Left colon (tissue), 2 donors: ENCODE data around the gene ZFP14. TPM values are rescaled to one million over a fixed set of nuclear protein-coding genes. Genes with fewer than 3 reads are reported as not detected.
A peak's percentile ranks its signal among the peaks of the same experiment; 100 is the strongest.

ENCODE experiments used
- ATAC-seq: fragments of 200-7000 bp; cut with Tn5 transposase; one replicate; pipeline ENCODE4 v1.9.1; 2020; ENCODE audit warnings: mild to moderate bottlenecking, moderate library complexity
- DNase-seq, 2 donors: peaks; one replicate each; pipeline ENCODE4 v3.0.0-alpha.2; 2020
- intact Hi-C, 2 donors: fragments of 100-400 bp; cut with DNase I in 1 of 2; cut with micrococcal nuclease in 1 of 2; formaldehyde crosslinking; loops; one replicate each; pipeline versions ENCODE4 v1.11.2 to v1.14.0; 2022; cut with DNase I, micrococcal nuclease
- long read RNA-seq: library from polyadenylated mRNA; unstranded; transcript quantifications from one replicate; pipeline ENCODE4 v2.0.0, GENCODE V29; 2021
- total RNA-seq, 2 donors: library from RNA; stranded (reverse); fragmentation: NEBNext Ultra II Directional; extraction: Animal tissue kit (Norgen Biotek cat#: 25700); gene quantifications; one replicate each; pipeline ENCODE4 v1.2.1, GENCODE V29; 2021
- donor health status: DM: no; HTN: no; CAD: no.
- donor health status: DM: yes; HTN: yes; CAD: no.

Gene ZFP14
- 1 to 10 TPM; 3.7 to 4.0 TPM for total RNA-seq
- long read RNA-seq, partial matches to known transcripts = 0 of 1 reads
- long read RNA-seq, other reads (novel, unspliced or antisense) = 1 of 1 reads

DNA sequence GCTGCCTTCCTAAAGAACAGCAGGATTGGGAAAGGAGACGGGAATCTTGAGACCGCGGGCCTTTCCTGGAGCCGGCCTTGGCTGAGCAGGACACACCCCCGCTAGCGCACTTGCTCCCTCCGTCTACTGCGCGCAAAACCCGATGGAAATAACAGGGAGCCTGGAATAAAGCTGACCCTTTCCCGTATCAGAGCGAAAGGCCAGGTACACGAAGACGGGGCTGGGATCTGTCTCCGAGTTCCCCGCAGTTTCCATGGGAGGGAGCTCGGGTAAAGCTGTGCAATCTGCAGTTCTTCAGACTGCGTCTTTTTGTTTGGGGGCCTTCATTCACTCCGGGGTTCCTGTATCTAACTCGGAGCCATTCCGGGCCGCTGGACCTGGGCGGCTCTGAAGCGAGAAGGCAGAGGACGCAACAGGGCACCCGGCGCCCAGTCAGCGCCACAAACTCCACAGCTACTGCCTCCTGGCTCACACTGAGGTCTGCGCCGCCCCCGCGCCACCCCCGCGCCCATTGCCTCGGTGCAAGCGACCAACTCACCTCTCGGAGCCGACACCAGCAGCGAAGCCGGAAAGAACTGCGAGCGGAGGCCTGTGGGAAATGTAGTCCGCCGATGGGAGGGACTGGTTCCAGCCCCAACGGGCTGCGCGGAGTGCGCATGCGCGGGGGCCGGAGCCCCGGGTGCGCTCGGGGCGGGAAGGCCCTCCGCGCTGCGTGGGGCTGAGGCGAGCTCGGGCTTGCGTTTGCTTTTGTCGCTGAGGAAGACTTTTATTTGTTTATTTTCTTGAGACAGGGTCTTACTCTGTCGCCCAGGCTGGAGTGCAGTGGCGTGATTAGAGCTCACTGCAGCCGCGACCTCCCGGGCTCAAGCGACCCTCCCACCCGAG lies at the start of gene ZFP14:
TSS of gene ZFP14 (minus strand) at position 577 of the 885 bp plus-strand sequence. CDS start 11,309 bp downstream, outside the sequence.
- ATAC-seq = peak; percentile 99
- intact Hi-C loops = no loop called here

DNA sequence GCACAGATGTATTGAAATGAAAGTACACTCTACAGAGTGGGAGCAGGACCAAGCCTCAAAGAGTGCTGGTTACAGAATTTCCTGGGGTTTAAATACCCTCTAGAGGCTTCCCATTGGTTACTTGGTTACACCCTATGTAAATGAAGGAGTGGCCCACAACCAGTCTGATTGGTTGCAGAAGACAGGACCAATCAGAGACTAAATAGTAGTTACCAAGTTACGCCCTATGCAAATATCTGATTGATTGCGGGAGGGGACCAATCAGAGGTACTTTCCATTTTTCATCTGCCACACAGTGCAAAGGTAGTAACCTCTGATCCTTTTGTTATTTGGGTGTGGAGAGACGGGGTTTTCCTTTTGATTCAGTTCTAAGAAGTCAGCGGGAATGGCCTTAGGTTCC lies 44.9 kb upstream of the ZFP14 start:
- intact Hi-C loops = no loop called here
- no peak for ATAC-seq
- DNase-seq = no peak

More for the DNA sequence above, at the start of gene ZFP14:
- peak; percentile 94 to 95 for DNase-seq

DNA sequence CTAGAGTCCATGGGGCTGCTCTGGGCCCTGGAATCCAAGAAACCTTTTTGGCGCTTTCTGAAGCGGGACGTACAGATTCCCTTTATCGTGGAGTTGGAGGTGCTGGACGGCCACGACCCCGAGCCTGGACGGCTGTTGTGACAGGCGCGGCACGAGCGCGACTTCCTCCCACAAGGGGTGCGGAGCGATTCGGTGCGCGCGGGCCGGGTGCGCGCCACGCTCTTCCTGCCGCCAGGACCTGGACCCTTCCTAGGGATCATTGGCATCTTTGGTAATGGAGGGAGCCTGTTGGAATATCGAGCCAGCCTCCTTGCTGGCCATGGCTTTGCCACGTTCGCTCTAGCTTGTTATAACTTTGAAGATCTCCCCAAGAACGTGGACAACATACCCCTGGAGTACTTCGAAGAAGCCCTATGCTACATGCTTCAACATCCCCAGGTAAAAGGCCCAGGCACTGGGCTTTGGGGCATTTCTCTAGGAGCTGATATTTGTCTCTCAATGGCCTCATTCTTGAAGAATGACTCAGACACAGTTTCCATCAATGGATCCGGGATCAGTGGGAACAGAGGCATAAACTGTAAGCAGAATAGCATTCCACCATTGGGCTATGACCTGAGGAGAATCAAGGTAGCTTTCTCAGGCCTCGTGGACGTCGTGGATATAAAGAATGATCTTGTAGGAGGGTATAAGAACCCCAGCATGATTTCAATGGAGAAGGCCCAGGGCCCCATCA lies 42.9 kb upstream of the ZFP14 start:
- ATAC-seq = no peak
- intact Hi-C loops = no loop called here
- DNase-seq = no peak

DNA sequence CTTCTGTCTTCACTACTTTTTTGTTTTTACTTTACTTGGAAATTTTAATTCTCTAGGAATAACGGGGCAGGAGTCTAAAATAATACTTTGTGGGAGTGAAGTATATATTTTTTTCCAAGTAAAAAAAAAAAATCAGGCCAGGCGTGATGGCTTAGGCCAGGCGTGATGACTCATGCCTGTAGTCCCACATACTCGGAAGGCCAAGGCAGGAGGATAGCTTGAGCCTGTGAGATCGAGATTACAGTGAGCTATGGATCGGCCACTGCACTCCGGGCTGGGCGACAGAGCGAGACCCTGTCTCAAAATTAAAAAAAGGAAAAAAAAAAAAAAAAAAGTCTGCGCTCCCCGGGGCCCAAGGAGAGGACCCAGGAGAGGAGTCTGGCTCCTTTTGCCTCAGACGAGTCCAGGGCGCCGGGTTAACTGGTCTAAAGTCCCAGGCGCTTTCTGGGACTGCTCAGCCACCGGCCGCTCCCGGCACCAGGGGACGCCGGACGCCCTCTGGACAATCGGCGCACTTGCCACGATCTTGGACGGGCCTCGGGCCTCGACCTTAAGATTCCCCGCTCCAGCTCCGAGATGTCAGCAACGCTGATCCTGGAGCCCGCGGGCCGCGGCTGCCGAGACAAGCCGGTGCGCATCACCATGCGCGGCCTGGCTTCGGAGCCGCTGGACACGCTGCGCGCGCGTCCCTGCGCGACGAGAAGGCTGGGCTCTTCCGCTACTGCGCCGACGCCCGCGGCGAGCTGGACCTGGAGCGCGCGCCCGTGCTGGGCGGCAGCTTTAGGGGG lies 42.2 kb upstream of the ZFP14 start:
- no peak for DNase-seq
- intact Hi-C loops = no loop called here
- ATAC-seq = no peak

DNA sequence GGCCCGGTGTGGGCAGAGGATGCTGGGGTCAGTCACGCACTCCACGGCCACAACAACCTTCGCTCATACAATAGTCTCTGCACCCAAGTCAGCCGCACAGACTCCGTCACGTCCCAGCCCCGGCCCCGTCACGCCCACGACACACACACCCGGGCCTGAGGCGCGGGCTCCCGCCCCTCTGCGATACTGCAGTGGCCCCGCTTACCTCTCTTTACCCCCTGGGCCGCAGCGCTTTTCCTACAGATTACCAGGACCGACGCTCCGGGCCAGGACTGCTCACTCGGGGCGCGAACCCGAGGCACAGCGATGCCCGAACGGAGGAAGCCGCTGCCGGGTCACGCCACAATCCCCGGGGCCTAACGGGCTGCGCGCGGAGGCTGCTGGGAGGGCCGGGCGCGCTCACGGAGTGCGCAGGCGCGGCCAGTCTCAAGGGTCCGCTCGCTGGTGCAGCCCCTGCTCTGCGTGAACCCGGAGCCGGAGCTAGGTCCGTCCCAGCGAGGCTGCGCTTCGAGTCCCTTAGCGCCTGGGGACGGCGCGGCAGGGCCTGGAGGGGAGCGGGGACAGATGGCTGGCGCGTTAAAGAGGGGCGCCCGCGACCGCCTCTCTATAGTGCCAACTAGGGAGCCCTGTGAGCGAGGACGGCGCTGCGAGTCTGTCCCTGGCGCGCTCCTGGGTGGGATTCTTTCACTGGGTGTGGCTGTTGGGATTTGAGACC lies 39.4 kb upstream of the ZFP14 start, which contains the start of gene ZFP82:
TSS of gene ZFP82 (minus strand) at position 358 of the 715 bp plus-strand sequence. CDS start 8,855 bp downstream, outside the sequence.
- peak; percentile 68 to 75 for DNase-seq
- intact Hi-C loops = no loop called here
- peak; percentile 98 for ATAC-seq

DNA sequence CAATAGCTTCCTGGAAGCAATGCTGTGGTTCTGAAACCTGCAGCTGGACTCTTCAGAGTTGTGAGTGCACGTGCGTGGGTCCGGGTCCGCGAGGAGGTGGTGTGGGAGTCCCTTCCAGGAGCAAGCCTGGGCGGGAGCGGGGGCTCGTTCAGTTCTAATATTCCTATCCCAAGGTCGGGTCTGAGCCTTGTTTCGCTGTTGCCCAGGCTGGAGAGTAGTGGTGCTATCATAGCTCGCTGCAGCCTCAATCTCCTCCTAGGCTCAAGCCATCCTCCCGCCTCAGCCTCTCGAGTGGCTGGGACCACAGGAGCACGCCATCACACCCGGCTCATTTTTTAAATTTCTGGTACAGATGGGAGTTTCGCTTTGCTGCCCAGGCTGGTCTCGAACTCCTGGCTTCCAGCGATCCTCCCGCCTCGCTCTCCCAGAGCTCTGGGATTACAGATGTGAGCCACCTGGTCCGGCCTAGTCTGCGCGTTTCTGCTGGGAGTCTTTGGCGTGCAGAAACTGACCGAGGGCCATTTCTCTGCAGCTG lies 38.8 kb upstream of the ZFP14 start:
- DNase-seq = no peak
- ATAC-seq = no peak
- intact Hi-C loops = no loop called here

DNA sequence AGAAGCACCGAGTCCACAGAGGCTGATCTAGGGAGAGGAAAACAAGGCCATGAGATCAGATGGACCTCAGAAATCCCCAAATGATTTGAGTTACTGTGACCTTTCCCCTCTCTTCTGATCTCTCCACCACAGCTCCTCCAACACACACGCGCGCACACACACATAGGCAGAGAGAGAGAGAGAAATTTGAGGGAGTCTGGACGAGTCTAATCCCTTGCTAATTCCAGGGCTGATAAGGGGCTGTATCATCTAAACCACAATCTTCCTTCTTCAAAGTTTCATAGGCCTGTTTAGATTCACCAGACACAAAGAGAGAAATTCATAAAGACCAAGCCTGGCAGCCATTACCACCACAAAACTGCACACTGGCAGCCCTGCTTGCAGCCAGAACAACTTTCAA lies 30.8 kb upstream of the ZFP14 start:
- ATAC-seq = no peak
- no peak for DNase-seq
- intact Hi-C loops = no loop called here

DNA sequence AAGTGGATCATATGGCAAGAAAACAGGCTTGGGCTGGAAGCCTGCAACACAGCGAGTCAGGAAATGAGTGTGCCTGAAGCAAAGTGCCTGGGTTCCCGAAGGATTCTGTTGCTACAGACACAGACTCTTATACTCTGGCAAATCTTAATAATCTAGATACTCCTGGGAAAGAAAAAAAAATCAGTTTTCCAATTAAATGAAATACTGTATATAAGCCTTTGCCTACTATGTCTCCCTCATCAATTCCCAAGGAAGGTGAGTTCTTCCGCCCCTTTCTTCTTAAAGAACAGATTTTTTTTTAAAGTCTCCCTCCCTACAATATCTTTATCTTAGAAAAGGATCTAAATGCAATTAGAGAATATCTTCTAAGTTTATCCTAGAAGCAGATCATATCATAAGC lies 29.1 kb upstream of the ZFP14 start:
- intact Hi-C loops = no loop called here
- no peak for ATAC-seq
- no peak for DNase-seq

DNA sequence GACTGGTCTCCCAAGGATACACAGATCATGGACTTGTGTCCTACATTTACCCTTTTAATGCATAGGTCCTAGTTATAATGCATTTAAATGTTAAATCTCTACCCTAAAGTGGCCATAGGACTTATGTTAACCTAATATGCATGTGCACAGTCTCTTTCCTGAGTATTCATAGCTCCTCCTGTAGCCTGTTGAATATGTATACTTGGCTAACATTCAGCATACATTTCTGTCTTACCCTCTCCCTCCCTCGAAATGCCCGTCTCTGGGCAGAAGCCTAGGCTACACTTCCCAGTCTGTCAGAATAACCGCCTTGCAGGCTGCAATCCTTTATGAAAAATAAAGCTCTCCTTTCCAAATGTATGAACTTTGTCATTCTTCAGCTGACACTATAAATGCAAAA lies 25.5 kb upstream of the ZFP14 start:
- ATAC-seq = no peak
- intact Hi-C loops = no loop called here
- no peak for DNase-seq

DNA sequence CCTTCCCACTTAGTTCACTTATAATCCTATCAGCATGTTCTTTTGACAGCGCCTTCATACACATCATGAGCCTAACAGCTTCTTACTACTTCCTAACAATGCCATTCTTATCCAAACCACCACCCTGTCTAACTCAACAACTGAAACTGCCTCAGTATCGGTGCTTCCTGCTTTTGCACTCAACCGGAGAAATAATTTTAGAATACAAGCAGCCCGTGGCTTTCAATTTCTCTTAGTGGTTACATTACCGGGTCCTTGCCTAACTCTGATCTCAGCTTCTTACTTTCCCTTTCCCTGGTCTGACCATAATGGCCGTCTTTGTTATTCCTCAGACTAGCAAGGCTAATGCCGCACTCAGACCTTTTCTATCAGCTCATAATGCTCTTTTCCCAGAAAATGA lies 22.5 kb upstream of the ZFP14 start:
- DNase-seq (no peak), ATAC-seq (no peak)
- intact Hi-C loops = no loop called here

DNA sequence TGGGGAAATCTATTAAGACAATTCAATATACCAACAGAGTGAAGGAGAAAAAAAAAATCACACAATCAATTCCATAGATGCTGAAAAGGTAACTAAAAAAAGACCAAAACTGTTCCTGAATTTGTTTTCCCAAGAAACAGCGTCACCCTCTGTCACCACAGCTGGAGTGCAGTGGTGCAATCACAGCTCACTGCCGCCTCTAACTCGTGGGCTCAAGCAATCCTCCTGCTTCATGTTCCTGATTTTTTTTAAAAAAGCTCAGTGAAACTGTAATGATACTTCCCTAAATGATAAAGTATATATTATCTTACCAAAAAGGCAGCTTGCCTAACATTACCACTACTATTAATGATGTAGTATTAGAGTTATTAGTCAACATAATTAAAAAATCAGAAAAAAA lies 19.6 kb upstream of the ZFP14 start:
- intact Hi-C loops = no loop called here
- ATAC-seq (no peak), DNase-seq (no peak)

DNA sequence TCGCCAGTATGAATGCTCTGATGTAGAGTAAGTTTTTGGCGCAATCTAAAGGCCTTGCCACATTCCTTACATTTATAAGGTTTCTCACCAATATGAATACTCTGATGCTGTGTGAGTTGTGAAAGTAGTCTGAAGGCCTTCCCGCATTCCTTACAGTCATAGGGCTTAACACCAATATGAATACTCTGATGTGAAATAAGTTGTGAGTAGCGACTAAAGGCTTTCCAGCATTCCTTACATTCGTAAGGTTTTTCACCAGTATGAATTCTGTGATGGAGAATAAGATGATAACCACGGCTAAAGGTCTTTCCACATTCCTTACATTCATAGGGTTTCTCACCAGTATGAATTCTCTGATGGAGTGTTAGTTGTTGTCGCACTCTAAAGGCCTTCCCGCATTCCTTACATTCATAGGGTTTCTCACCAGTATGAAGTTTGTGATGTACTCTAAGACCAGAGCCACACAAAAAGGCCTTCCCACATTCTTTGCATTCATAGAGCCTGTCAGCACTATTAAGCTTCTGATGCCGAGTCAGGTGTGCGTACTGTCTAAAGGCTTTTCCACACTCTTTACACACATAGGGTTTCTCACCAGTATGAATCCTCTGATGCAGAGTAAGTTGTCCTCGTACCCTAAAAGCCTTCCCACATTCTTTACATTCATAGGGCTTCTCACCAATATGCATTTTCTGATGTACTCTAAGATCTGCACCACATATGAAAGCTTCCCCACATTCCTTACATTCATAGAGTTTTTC lies 14.1 kb upstream of the ZFP14 start:
- no peak for DNase-seq
- no peak for ATAC-seq
- intact Hi-C loops = no loop called here

DNA sequence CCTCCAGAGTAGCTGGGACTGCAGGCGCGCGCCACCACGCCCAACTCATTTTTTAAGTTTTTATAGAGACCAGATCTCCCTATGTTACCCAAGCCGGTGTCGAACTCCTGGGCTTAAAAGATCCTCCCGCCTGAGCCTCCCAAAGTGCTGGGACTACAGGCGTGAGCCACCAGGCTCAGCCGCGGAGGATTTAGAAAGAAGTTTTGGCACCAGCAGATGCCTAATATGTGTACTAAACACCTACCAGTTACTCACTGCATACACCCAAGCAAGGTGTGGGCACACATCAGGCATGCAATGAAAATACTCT lies 464 bp upstream of the ZFP14 start:
- intact Hi-C loops = no loop called here
- DNase-seq = no peak

DNA sequence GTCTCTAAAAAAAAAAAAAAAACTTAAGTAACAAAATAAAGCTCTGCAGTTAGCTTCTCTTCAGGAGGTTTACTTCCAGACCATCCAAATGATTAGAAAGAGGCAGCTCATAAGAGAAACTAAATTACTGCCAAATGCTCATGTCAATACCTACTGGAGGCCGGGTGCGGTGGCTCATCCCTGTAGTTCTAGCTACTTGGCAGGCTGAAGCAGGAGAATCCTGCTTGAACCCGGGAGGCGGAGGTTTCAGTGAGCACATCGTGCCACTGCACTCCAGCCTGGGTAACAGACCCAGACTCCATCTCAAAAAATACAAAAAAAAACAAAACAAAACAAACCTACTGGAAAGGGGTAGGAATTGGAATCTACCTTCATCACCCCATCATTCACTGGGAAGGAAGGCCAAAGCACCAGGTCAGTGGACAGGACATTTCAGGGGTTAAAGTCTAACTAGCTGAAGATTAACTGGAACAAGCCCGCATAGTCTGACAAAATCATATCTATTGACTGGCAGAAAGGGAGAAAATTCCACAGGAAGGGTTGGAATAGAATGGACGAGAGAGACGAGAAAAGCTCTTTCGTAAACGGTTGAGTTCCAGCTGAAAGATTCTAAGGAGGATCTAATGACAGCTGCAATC lies 1.3 kb downstream of the ZFP14 start:
- intact Hi-C loops = no loop called here
- no peak for DNase-seq
- no peak for ATAC-seq

More for the DNA sequence above, 464 bp upstream of the ZFP14 start:
- no peak for ATAC-seq

DNA sequence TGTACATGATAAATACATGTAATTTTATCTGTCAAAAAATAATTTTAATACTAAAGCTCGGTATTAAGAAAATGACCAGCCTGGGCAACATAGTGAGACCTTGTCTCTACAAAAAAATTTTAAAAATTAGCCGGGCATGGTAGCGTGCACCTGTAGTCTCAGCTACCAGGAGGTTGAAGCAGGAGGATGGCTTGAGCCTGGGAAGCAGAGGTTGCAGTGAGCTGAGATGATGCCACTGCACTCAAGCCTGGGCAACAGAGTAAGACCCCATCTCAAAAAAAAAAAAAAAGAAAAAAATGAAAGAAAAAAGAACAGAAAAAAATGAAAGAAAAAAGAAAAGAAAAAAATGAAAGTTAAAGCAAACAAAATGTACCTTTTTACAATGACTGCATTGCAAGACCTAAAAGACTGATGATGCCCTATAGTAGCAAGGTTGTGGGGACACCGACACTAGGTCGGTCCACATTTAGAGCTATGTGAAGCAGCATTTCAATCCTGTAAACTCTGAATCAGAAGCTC lies 5.3 kb downstream of the ZFP14 start:
- intact Hi-C loops = no loop called here
- ATAC-seq (no peak), DNase-seq (no peak)

DNA sequence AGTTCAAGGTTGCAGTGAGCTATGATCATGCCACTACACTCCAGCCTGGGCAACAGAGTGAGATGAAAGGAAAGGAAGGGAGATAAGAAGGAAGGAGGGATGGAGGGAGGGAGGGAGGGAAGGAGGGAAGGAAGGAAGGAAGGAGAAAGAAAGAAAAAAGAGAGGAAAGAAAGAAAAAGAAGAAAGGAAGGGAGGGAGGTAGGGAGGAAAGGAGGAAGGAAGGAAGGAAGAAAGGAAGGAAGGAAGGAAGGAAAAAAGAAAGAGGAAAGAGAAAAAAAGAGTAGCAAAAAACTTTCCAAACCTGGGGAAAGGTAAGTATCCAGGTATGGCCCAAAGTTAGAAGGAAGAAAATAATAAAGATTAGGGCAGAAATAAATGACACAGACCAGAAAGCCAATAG lies 7.1 kb downstream of the ZFP14 start:
- ATAC-seq (no peak), DNase-seq (no peak)
- intact Hi-C loops = no loop called here

DNA sequence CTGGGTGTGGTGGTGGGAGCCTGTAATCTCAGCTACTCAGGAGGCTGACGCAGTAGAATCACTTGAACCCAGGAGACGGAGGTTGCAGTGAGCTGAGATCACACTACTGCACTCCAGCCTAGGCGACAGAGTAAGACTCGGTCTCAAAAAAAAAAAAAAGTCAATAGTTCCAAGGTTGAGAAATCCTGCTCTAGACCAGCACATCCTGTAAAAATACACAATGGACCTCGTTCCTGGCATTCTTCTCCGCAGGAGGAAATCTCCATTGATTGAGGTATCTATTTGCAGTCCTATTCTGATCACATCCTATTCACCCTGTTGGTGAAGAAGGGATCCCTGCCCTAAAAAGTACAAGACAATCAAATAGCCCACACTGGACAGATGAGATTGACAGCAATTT lies 15.2 kb downstream of the ZFP14 start:
- ATAC-seq (no peak), DNase-seq (no peak)
- intact Hi-C loops = no loop called here
